HepG2 (cell line): ENCODE results near the gene LHX3. TPM values are rescaled to one million over a fixed set of nuclear protein-coding genes. Genes with fewer than 3 reads are reported as not detected.

Experiments
- ATAC-seq: fragments of 200-7000 bp; cut with Tn5 transposase; 3 replicates; pipeline ENCODE4 v1.9.1; 2020; ENCODE audit warnings: mild to moderate bottlenecking, moderate library complexity
- BruUV-seq: library from RNA; stranded (reverse); fragments of 400-500 nt; replicated peaks from 2 replicates; lab custom pipeline; 2021; lab: Mats Ljungman, UMichigan
- CTCF ChIA-PET: fragments of 300-600 bp; formaldehyde crosslinking; extraction: SDS; loops from one replicate; lab custom pipeline; 2021; ENCODE audit warnings: low total read pairs, inconsistent platforms, low intra/inter-chr PET ratio; lab: Yijun Ruan, JAX
- POLR2A ChIA-PET: fragments of 350-600 bp; sonication (Branson Sonifier 250); formaldehyde crosslinking; loops from one replicate; lab custom pipeline; 2020; ENCODE audit warnings: antibody characterized with exemption, inconsistent platforms; lab: Yijun Ruan, JAX
- DNase-seq: peaks from one replicate; pipeline ENCODE4 v3.0.0-alpha.2; 2015; ENCODE audit warnings: low spot score
- FAIRE-seq: peaks from 3 replicates; lab custom pipeline; 2011; peaks lifted over from hg19 to GRCh38; lab: Jason Lieb, UNC
- H2AFZ ChIP-seq: one replicate; pipeline ENCODE4 v1.6.1; 2011; ENCODE audit warnings: low read length, inconsistent platforms
- H3K27ac ChIP-seq: fragments of 300-600 bp; 3 replicates; pipeline ENCODE4 v1.8.0; 2011; ENCODE audit warnings: mixed run types, mild to moderate bottlenecking, mixed read lengths, low read length, inconsistent platforms; ENCODE audit not compliant: insufficient read depth; ENCODE audit errors: extremely low read length
- H3K27me3 ChIP-seq, 2 experiments: fragments of 200-600 bp in 1 of 2; 2 replicates in 1 of 2; 3 replicates in 1 of 2; pipeline versions ENCODE4 v1.6.0 to v1.8.0; 2011; ENCODE audit warnings: low read length in 2 of 2, mild to moderate bottlenecking in 2 of 2, moderate library complexity in 2 of 2, inconsistent platforms in 1 of 2; ENCODE audit not compliant: insufficient read depth in 2 of 2, control insufficient read depth in 1 of 2
- H3K36me3 ChIP-seq, 2 experiments: fragments of 200-600 bp in 1 of 2; replicated peaks in 1 of 2; 2 replicates in 1 of 2; 3 replicates in 1 of 2; pipeline versions ENCODE4 v1.5.1 to v1.8.0; 2011; ENCODE audit warnings: low read length in 2 of 2, inconsistent platforms in 1 of 2; ENCODE audit not compliant: insufficient read depth in 2 of 2, control insufficient read depth in 1 of 2
- H3K4me1 ChIP-seq: 2 replicates; pipeline ENCODE4 v1.5.1; 2012; ENCODE audit warnings: low read length, inconsistent platforms; ENCODE audit not compliant: insufficient read depth
- H3K4me2 ChIP-seq: 2 replicates; pipeline ENCODE4 v1.6.0; 2011; ENCODE audit warnings: low read depth, low read length, inconsistent platforms
- H3K4me3 ChIP-seq, 3 experiments: fragments of 200-600 bp in 1 of 3; sonication (generic), shearing (Covaris generic) in 1 of 3; replicated peaks in 1 of 3; 2 replicates each; pipeline ENCODE4 v1.5.1; 2011 to 2016; ENCODE audit warnings: low read length in 3 of 3, inconsistent platforms in 2 of 3, low read depth in 2 of 3, mild to moderate bottlenecking in 2 of 3, control low read depth in 1 of 3, mixed read lengths in 1 of 3; ENCODE audit not compliant: insufficient read depth in 1 of 3
- H3K79me2 ChIP-seq: one replicate; pipeline ENCODE4 v1.6.1; 2011; ENCODE audit warnings: low read length, inconsistent platforms; ENCODE audit not compliant: insufficient read depth
- H3K9ac ChIP-seq: 2 replicates; pipeline ENCODE4 v1.6.0; 2011; ENCODE audit warnings: mild to moderate bottlenecking, low read depth, low read length, inconsistent platforms; ENCODE audit not compliant: insufficient read depth
- H3K9me3 ChIP-seq: 2 replicates; pipeline ENCODE4 v1.5.1; 2012; ENCODE audit warnings: mild to moderate bottlenecking, low read length
- H4K20me1 ChIP-seq: 2 replicates; pipeline ENCODE4 v1.6.0; 2011; ENCODE audit warnings: inconsistent platforms, mild to moderate bottlenecking, low read length, moderate library complexity; ENCODE audit not compliant: insufficient read depth
- BRCA1 ChIP-seq: sonication (generic); formaldehyde crosslinking; IDR thresholded peaks from 2 replicates; pipeline ENCODE4 v1.4.0; 2020; ENCODE audit warnings: missing genetic modification reagents
- HNRNPUL1 ChIP-seq: fragments of 200-400 bp; formaldehyde crosslinking; IDR thresholded peaks from 2 replicates; pipeline ENCODE4 v1.6.1; 2017; ENCODE audit warnings: low read depth, mild to moderate bottlenecking, low read length, moderate library complexity
- HOMEZ ChIP-seq: IDR thresholded peaks from 2 replicates; pipeline ENCODE4 v1.6.1; 2016; ENCODE audit warnings: low read depth
- KDM2A ChIP-seq: sonication (generic); formaldehyde crosslinking; IDR thresholded peaks from 2 replicates; pipeline ENCODE4 v1.4.0; 2020; ENCODE audit warnings: low read depth, missing genetic modification reagents, borderline replicate concordance
- KDM5A ChIP-seq: fragments of 200-600 bp; sonication (generic); IDR thresholded peaks from 2 replicates; pipeline ENCODE4 v1.7.0; 2018; ENCODE audit warnings: antibody characterized with exemption, mild to moderate bottlenecking, low read length, borderline replicate concordance
- KMT2B ChIP-seq: IDR thresholded peaks from 2 replicates; pipeline ENCODE4 v1.6.1; 2016; ENCODE audit warnings: missing genetic modification reagents, missing compliant biosample characterization
- LBX2 ChIP-seq: sonication (generic); formaldehyde crosslinking; IDR thresholded peaks from 2 replicates; pipeline ENCODE4 v1.5.0; 2020; ENCODE audit warnings: missing genetic modification reagents, mild to moderate bottlenecking, borderline replicate concordance
- MTERF4 ChIP-seq: sonication (generic); formaldehyde crosslinking; IDR thresholded peaks from 2 replicates; pipeline ENCODE4 v1.8.0; 2023; ENCODE audit warnings: mild to moderate bottlenecking, missing genetic modification reagents
- NR2F6 ChIP-seq, 2 experiments: IDR thresholded peaks; 2 replicates each; pipeline ENCODE4 v1.6.1; 2016; ENCODE audit warnings: antibody characterized with exemption in 1 of 2, mild to moderate bottlenecking in 1 of 2
- POLR2AphosphoS2 ChIP-seq: IDR thresholded peaks from 2 replicates; pipeline ENCODE4 v1.6.1; 2011; ENCODE audit warnings: low read depth, low read length, improper control_type of control experiment
- RFX1 ChIP-seq: fragments of 450-650 bp; IDR thresholded peaks from 2 replicates; pipeline ENCODE4 v1.6.1; 2017
- TBP ChIP-seq: sonication (generic); formaldehyde crosslinking; IDR thresholded peaks from 2 replicates; pipeline ENCODE4 v1.5.0; 2020; ENCODE audit warnings: missing genetic modification reagents
- YEATS2 ChIP-seq: sonication (generic); formaldehyde crosslinking; IDR thresholded peaks from 2 replicates; pipeline ENCODE4 v1.4.0; 2020; ENCODE audit warnings: missing genetic modification reagents, borderline replicate concordance
- ZKSCAN8 ChIP-seq: IDR thresholded peaks from 2 replicates; pipeline ENCODE4 v1.6.1; 2016; ENCODE audit warnings: borderline replicate concordance, missing genetic modification reagents, missing compliant biosample characterization
- ZNF572 ChIP-seq: sonication (generic); formaldehyde crosslinking; IDR thresholded peaks from 2 replicates; pipeline ENCODE4 v1.5.1; 2020; ENCODE audit warnings: mild to moderate bottlenecking, missing genetic modification reagents
- ZNF724P ChIP-seq: sonication (generic); formaldehyde crosslinking; IDR thresholded peaks from 2 replicates; pipeline ENCODE4 v1.8.0; 2022; ENCODE audit warnings: missing genetic modification reagents, borderline replicate concordance
- ZNF747 ChIP-seq: sonication (generic); formaldehyde crosslinking; IDR thresholded peaks from 2 replicates; pipeline ENCODE4 v1.8.1; 2023; ENCODE audit warnings: missing genetic modification reagents, mild to moderate bottlenecking, borderline replicate concordance
- ZNF75D ChIP-seq: sonication (generic); formaldehyde crosslinking; IDR thresholded peaks from 2 replicates; pipeline ENCODE4 v1.8.1; 2023; ENCODE audit warnings: missing genetic modification reagents, mild to moderate bottlenecking, borderline replicate concordance
- ZNF879 ChIP-seq: sonication (generic); formaldehyde crosslinking; IDR thresholded peaks from 2 replicates; pipeline ENCODE4 v1.8.1; 2023; ENCODE audit warnings: missing genetic modification reagents
- whole genome bisulfite sequencing: methylation state at CpG from one replicate; pipeline ENCODE4 v1.1.6; 2017; ENCODE audit warnings: low lambda C conversion rate; 5-methylcytosine and 5-hydroxymethylcytosine counted together
- in situ Hi-C: cut with HindIII; loops from 2 replicates; pipeline ENCODE4 v1.10.0; 2017; ENCODE audit warnings: low pct_unique_long_range_greater_than_20kb; ENCODE audit not compliant: extremely low pct_ligation_motif_present
- intact Hi-C: fragments of 100-400 bp; cut with micrococcal nuclease; formaldehyde crosslinking; loops from one replicate; pipeline ENCODE4 v1.10.0; 2022; ENCODE audit not compliant: unreplicated experiment
- polyA plus RNA-seq, 8 experiments: library from polyadenylated mRNA; depleted of rRNA in 3 of 8; stranded (reverse) in 7 of 8; unstranded in 1 of 8; fragments of >200 nt; fragmentation: Illumina TruSeq in 4 of 8; extraction: Trizol in 4 of 8; gene quantifications; 2 replicates each; pipeline versions ENCODE4 v1.2.1 to v1.2.3, GENCODE V29; 2011 to 2016; ENCODE audit warnings: low read depth in 4 of 8, missing spikeins in 1 of 8, mixed read lengths in 1 of 8; ENCODE audit not compliant: insufficient read depth in 1 of 8
- total RNA-seq, 5 experiments: library from RNA; depleted of rRNA; stranded (reverse); fragments of >200 nt; fragmentation: Illumina TruSeq; extraction: Trizol; gene quantifications; 2 replicates each; pipeline ENCODE4 v1.2.3, GENCODE V29; 2016; ENCODE audit warnings: low read depth in 1 of 5

Gene LHX3
- total and polyA plus RNA-seq, 2 of the 13 experiments (the other 11 are each of a cell fraction or from before 2014, with no cell fraction given): not detected

DNA sequence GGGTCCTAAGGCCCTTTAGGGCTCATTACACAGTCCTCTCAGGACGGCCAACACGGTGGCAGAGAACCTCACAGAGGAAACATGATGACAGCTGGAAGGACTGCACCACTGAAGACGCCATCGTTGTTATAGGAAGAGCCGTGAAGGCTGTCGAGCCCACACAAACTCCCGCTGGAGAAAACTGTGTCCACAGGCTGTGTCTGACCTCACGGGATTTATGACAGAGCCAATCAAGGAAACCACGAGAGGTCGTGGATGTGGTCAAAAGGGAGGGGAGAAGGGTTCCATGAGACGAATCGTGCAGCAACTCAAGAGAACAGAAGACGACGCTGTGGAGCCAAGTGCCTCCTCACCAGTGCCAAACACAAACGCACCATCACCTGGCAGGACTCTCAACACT, 28.5 kb upstream of the LHX3 start:
- Histone ChIP-seq H2AFZ (no peak overlapping the region), H4K20me1 (peaks cover 53% of the 10 kb centered on the region; the same call in 1 of the 2 replicates), H3K27me3 (no peaks in the 10 kb centered on the region), H3K4me1 (no peaks in the 10 kb centered on the region), H3K79me2 (peaks cover 48% of the 10 kb centered on the region), H3K4me2 (no peak overlapping the region), H3K36me3 (peaks cover 23 to 55% of the 10 kb centered on the region in 2 experiments; a peak in 4 of 5 replicates), H3K4me3 (no peak overlapping the region), H3K9me3 (no peaks in the 10 kb centered on the region), H3K9ac (no peak overlapping the region), H3K27ac (no peak overlapping the region)
- in situ Hi-C loops: no loop called here
- no TSS peak for BruUV-seq
- no peak for TF ChIP-seq ZNF747 (CRISPR knock-in tag)
- TF ChIP-seq KMT2B (CRISPR knock-in tag): no peak
- TF ChIP-seq HNRNPUL1: no peak
- no peak for TF ChIP-seq YEATS2 (CRISPR knock-in tag)
- TF ChIP-seq ZNF879 (CRISPR knock-in tag): no peak
- TF ChIP-seq KDM5A: no peak
- no peak for TF ChIP-seq RFX1
- no peak for TF ChIP-seq KDM2A (CRISPR knock-in tag)
- TF ChIP-seq ZNF572 (CRISPR knock-in tag): no peak
- no peak for TF ChIP-seq MTERF4
- TF ChIP-seq HOMEZ (CRISPR knock-in tag): no peak
- no peak for TF ChIP-seq BRCA1 (CRISPR knock-in tag)
- no peak for TF ChIP-seq LBX2 (CRISPR knock-in tag)
- no peak for TF ChIP-seq POLR2AphosphoS2
- TF ChIP-seq ZNF75D (CRISPR knock-in tag): no peak
- TF ChIP-seq TBP (CRISPR knock-in tag): no peak
- TF ChIP-seq ZKSCAN8 (CRISPR knock-in tag): no peak
- no peak for TF ChIP-seq NR2F6 (IDR thresholded peaks at IDR 0.05)
- no peak for TF ChIP-seq NR2F6 (CRISPR knock-in tag; IDR thresholded peaks at IDR 0.05)
- TF ChIP-seq ZNF724P (CRISPR knock-in tag): no peak
- FAIRE-seq (no peak), ATAC-seq (no peak), DNase-seq (no peak)
- POLR2A ChIA-PET: no interaction called here
- intact Hi-C loops: no loop called here
- CTCF ChIA-PET: no interaction called here
- WGBS: 93% methylated on average over 15 of the region's 15 CpGs
